H9 (cell line): Measurements from ENCODE around the gene STARD9. TPM values are rescaled to one million over a fixed set of nuclear protein-coding genes. Genes with fewer than 3 reads are reported as not detected.

Experiments used
- DNase-seq: peaks from one replicate; pipeline ENCODE4 v3.0.0-alpha.2; 2017
- H2AFZ ChIP-seq: one replicate; pipeline ENCODE4 v1.6.1; 2013; ENCODE audit warnings: mild to moderate bottlenecking, low read length, control low read depth, moderate library complexity
- H2AK5ac ChIP-seq: 2 replicates; pipeline ENCODE4 v1.6.1; 2013; ENCODE audit warnings: low read length, control low read depth, mixed read lengths; ENCODE audit not compliant: insufficient read length
- H2BK120ac ChIP-seq: one replicate; pipeline ENCODE4 v1.6.1; 2013; ENCODE audit warnings: low read depth, mild to moderate bottlenecking, low read length, control low read depth, inconsistent platforms; ENCODE audit not compliant: poor library complexity, severe bottlenecking
- H2BK12ac ChIP-seq: 2 replicates; pipeline ENCODE4 v1.6.1; 2013; ENCODE audit warnings: low read length, control low read depth, mixed read lengths, low read depth; ENCODE audit not compliant: insufficient read length
- H2BK15ac ChIP-seq: 2 replicates; pipeline ENCODE4 v1.6.1; 2013; ENCODE audit warnings: low read depth, low read length, control low read depth
- H2BK20ac ChIP-seq: one replicate; pipeline ENCODE4 v1.6.1; 2013; ENCODE audit warnings: low read depth, mild to moderate bottlenecking, low read length, control low read depth, inconsistent platforms; ENCODE audit not compliant: poor library complexity, severe bottlenecking
- H2BK5ac ChIP-seq: 2 replicates; pipeline ENCODE4 v1.6.1; 2013; ENCODE audit warnings: low read length, control low read depth, mixed read lengths; ENCODE audit not compliant: insufficient read length
- H3K14ac ChIP-seq: 2 replicates; pipeline ENCODE4 v1.6.1; 2013; ENCODE audit warnings: low read length, control low read depth; ENCODE audit not compliant: insufficient read depth
- H3K18ac ChIP-seq: 2 replicates; pipeline ENCODE4 v1.6.1; 2013; ENCODE audit warnings: low read depth, mild to moderate bottlenecking, mixed read lengths, low read length, control low read depth; ENCODE audit not compliant: insufficient read length
- H3K23ac ChIP-seq: 2 replicates; pipeline ENCODE4 v1.6.1; 2013; ENCODE audit warnings: low read length, control low read depth, mixed read lengths, low read depth; ENCODE audit not compliant: insufficient read length
- H3K23me2 ChIP-seq: 2 replicates; pipeline ENCODE4 v1.6.1; 2013; ENCODE audit warnings: low read depth, mild to moderate bottlenecking, mixed read lengths, low read length, control low read depth; ENCODE audit not compliant: insufficient read length, poor library complexity, severe bottlenecking
- H3K27ac ChIP-seq: 2 replicates; pipeline ENCODE4 v1.5.1; 2013; ENCODE audit warnings: low read length, control low read depth, mixed read lengths, low read depth; ENCODE audit not compliant: insufficient read length
- H3K27me3 ChIP-seq: 2 replicates; pipeline ENCODE4 v1.6.1; 2013; ENCODE audit warnings: low read length, control low read depth, inconsistent platforms; ENCODE audit not compliant: insufficient read depth
- H3K4ac ChIP-seq: 2 replicates; pipeline ENCODE4 v1.6.1; 2013; ENCODE audit warnings: low read depth, mild to moderate bottlenecking, control low read depth, inconsistent platforms, low read length, moderate library complexity
- H3K4me1 ChIP-seq: 2 replicates; pipeline ENCODE4 v1.6.1; 2013; ENCODE audit warnings: low read length, control low read depth, inconsistent platforms; ENCODE audit not compliant: insufficient read depth
- H3K4me2 ChIP-seq: 2 replicates; pipeline ENCODE4 v1.6.1; 2013; ENCODE audit warnings: low read length, control low read depth, mixed read lengths; ENCODE audit not compliant: insufficient read length, insufficient read depth
- H3K56ac ChIP-seq: 2 replicates; pipeline ENCODE4 v1.6.1; 2013; ENCODE audit warnings: low read depth, mild to moderate bottlenecking, mixed read lengths, low read length, control low read depth; ENCODE audit not compliant: insufficient read length
- H3K79me1 ChIP-seq: 2 replicates; pipeline ENCODE4 v1.6.1; 2013; ENCODE audit warnings: low read depth, mild to moderate bottlenecking, moderate library complexity, low read length, control low read depth, inconsistent platforms; ENCODE audit not compliant: insufficient read depth, poor library complexity, severe bottlenecking
- H3K79me2 ChIP-seq: 2 replicates; pipeline ENCODE4 v1.6.1; 2013; ENCODE audit warnings: low read length, control low read depth, inconsistent platforms; ENCODE audit not compliant: insufficient read depth
- H3K9ac ChIP-seq: 2 replicates; pipeline ENCODE4 v1.6.1; 2013; ENCODE audit warnings: low read length, control low read depth, mixed read lengths; ENCODE audit not compliant: insufficient read length; ENCODE audit errors: extremely low read depth
- H3K9me3 ChIP-seq: one replicate; pipeline ENCODE4 v1.6.1; 2013; ENCODE audit warnings: low read depth, low read length, inconsistent platforms; ENCODE audit not compliant: control insufficient read depth
- H3T11ph ChIP-seq: one replicate; pipeline ENCODE4 v1.6.1; 2013; ENCODE audit warnings: mild to moderate bottlenecking, low read length, control low read depth, inconsistent platforms
- H4K20me1 ChIP-seq: one replicate; pipeline ENCODE4 v1.6.1; 2013; ENCODE audit not compliant: control insufficient read depth, insufficient read length, insufficient read depth
- H4K5ac ChIP-seq: 2 replicates; pipeline ENCODE4 v1.6.1; 2013; ENCODE audit warnings: low read depth, mild to moderate bottlenecking, mixed read lengths, low read length, control low read depth; ENCODE audit not compliant: insufficient read length
- H4K8ac ChIP-seq: replicated peaks from 2 replicates; pipeline ENCODE4 v1.6.1; 2013; ENCODE audit warnings: low read length, control low read depth, mixed read lengths, low read depth; ENCODE audit not compliant: insufficient read length
- H4K91ac ChIP-seq: 2 replicates; pipeline ENCODE4 v1.6.1; 2013; ENCODE audit warnings: low read depth, mild to moderate bottlenecking, moderate library complexity, mixed read lengths, low read length, control low read depth; ENCODE audit not compliant: insufficient read length
- H3K27ac Mint-ChIP-seq, 3 experiments: 2 replicates in 2 of 3; 3 replicates in 1 of 3; pipeline ENCODE4 v1.8.0; 2020 to 2021; ENCODE audit warnings: mixed read lengths in 3 of 3, mild to moderate bottlenecking in 1 of 3, moderate library complexity in 1 of 3
- H3K27me3 Mint-ChIP-seq: 2 replicates; pipeline ENCODE4 v1.8.0; 2021; ENCODE audit warnings: low read depth, mild to moderate bottlenecking, moderate library complexity, mixed read lengths
- H3K36me3 Mint-ChIP-seq, 3 experiments: 2 replicates in 2 of 3; 3 replicates in 1 of 3; pipeline ENCODE4 v1.8.0; 2020 to 2021; ENCODE audit warnings: low read depth in 3 of 3, mixed read lengths in 3 of 3; ENCODE audit not compliant: insufficient read depth in 1 of 3
- H3K4me1 Mint-ChIP-seq, 2 experiments: 2 replicates each; pipeline ENCODE4 v1.8.0; 2020; ENCODE audit warnings: mixed read lengths in 2 of 2
- H3K4me3 Mint-ChIP-seq, 2 experiments: 2 replicates in 1 of 2; 3 replicates in 1 of 2; pipeline ENCODE4 v1.8.0; 2020 to 2021; ENCODE audit warnings: mild to moderate bottlenecking in 2 of 2, mixed read lengths in 2 of 2, moderate library complexity in 1 of 2
- H3K9me3 Mint-ChIP-seq, 2 experiments: 2 replicates in 1 of 2; 3 replicates in 1 of 2; pipeline ENCODE4 v1.8.0; 2020; ENCODE audit warnings: mild to moderate bottlenecking in 2 of 2, mixed read lengths in 2 of 2, moderate library complexity in 1 of 2
- CTCF ChIP-seq: fragments of 200-600 bp; sonication (generic); conservative IDR thresholded peaks from 3 replicates; pipeline ENCODE4 v1.8.0; 2021; ENCODE audit warnings: antibody characterized with exemption, mild to moderate bottlenecking
- WGBS: extraction: QIAGEN DNeasy Blood & Tissue Kit; methylation state at CpG from one replicate; pipeline ENCODE4 v1.1.7; 2013; ENCODE audit warnings: missing lambda C conversion rate, low lambda C conversion rate, mixed read lengths; ENCODE audit not compliant: insufficient read length; ENCODE audit errors: extremely low coverage; 5-methylcytosine and 5-hydroxymethylcytosine counted together
- total RNA-seq: library from RNA; stranded (reverse); gene quantifications from 2 replicates; pipeline ENCODE4 v1.2.1, GENCODE V29; 2021

STARD9 gene
- total RNA-seq, 1 experiment from 2014 or later = 6.9 TPM

DNA sequence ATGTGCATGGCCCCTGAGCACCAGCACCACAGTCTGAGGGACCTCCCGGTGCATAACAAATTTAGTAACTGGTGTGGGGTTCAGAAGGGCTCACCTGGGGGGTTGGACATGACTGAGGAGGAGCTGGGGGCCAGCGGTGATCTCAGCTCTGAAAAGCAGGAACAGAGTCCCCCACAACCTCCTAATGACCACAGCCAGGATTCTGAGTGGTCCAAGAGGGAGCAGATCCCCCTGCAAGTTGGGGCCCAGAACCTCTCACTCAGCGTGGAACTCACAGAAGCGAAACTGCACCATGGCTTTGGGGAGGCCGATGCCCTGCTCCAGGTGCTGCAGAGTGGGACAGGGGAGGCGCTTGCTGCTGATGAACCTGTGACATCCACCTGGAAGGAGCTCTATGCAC, 118.5 kb downstream of the STARD9 start:
- Mint-ChIP-seq H3K9me3 (no peaks in the 10 kb centered on the region), H3K27ac (peak overlapping the region in 2 of 3 experiments; percentile 77 to 95; a peak in 2 of 7 replicates), H3K4me3 (no peak overlapping the region), H3K27me3 (no peaks in the 10 kb centered on the region), H3K36me3 (peaks cover 0 to 14% (median 2%) of the 10 kb centered on the region in 3 experiments; a peak in 2 of 7 replicates), H3K4me1 (peaks cover 0 to 3% of the 10 kb centered on the region in 2 experiments; a peak in 1 of 4 replicates)
- no peak overlapping the region for H3K27ac ChIP-seq
- WGBS = no CpG with 5 or more reads among the region's 6 CpGs
- no peak overlapping the region for H2BK12ac ChIP-seq
- no peak overlapping the region for H2BK5ac ChIP-seq
- no peaks in the 10 kb centered on the region for H3K9me3 ChIP-seq
- no peak overlapping the region for H3K4ac ChIP-seq
- no peak overlapping the region for H3K9ac ChIP-seq
- H4K8ac ChIP-seq = no peak overlapping the region
- no peak overlapping the region for H2BK15ac ChIP-seq
- H3K4me1 ChIP-seq = no peaks in the 10 kb centered on the region
- H3T11ph ChIP-seq = no peak overlapping the region
- no peak overlapping the region for H3K18ac ChIP-seq
- H3K14ac ChIP-seq = no peak overlapping the region
- no peak overlapping the region for H2BK20ac ChIP-seq
- H4K20me1 ChIP-seq = no peaks in the 10 kb centered on the region
- no peaks in the 10 kb centered on the region for H3K79me2 ChIP-seq
- no peaks in the 10 kb centered on the region for H3K23me2 ChIP-seq
- H4K5ac ChIP-seq = no peak overlapping the region
- H3K79me1 ChIP-seq = no peaks in the 10 kb centered on the region
- no peak for DNase-seq
- no peaks in the 10 kb centered on the region for H3K27me3 ChIP-seq
- no peak overlapping the region for H3K4me2 ChIP-seq
- no peak overlapping the region for H3K23ac ChIP-seq
- H2AFZ ChIP-seq = no peak overlapping the region
- no peak overlapping the region for H2BK120ac ChIP-seq
- no peak overlapping the region for H3K56ac ChIP-seq
- no peak overlapping the region for H4K91ac ChIP-seq
- no peak overlapping the region for H2AK5ac ChIP-seq
- no peak for TF ChIP-seq CTCF
